Kidney (tissue), 14 donors: Measurements from ENCODE around the gene ITGB5. TPM values are rescaled to one million over a fixed set of nuclear protein-coding genes. Genes with fewer than 3 reads are reported as not detected.

Experiments
- DNase-seq, 5 donors: peaks; one replicate each; pipeline ENCODE4 v3.0.0-alpha.2; 2013 to 2020
- FAIRE-seq: peaks from 2 replicates; lab custom pipeline; 2012; peaks lifted over from hg19 to GRCh38; lab: Jason Lieb, UNC
- H3K27ac ChIP-seq, 2 donors: one replicate each; pipeline ENCODE4 v1.7.0; 2013; ENCODE audit warnings: low read depth in 2 of 2, low read length in 2 of 2, inconsistent platforms in 1 of 2
- H3K27me3 ChIP-seq: one replicate; pipeline ENCODE4 v1.7.1; 2013; ENCODE audit warnings: low read length, inconsistent platforms; ENCODE audit not compliant: control insufficient read depth, insufficient read depth
- H3K36me3 ChIP-seq, 3 donors: one replicate each; pipeline versions ENCODE4 v1.7.0 to v1.7.1; 2013; ENCODE audit warnings: low read length in 3 of 3, control low read depth in 1 of 3, inconsistent platforms in 1 of 3; ENCODE audit not compliant: insufficient read depth in 3 of 3, control insufficient read depth in 2 of 3
- H3K4me1 ChIP-seq, 3 donors: one replicate each; pipeline versions ENCODE4 v1.7.0 to v1.7.1; 2013; ENCODE audit warnings: low read length in 3 of 3, inconsistent platforms in 1 of 3, low read depth in 1 of 3; ENCODE audit not compliant: control insufficient read depth in 2 of 3, insufficient read depth in 2 of 3
- H3K4me3 ChIP-seq, 3 donors: one replicate each; pipeline versions ENCODE4 v1.7.0 to v1.8.1; 2013; ENCODE audit warnings: low read length in 3 of 3, control low read depth in 1 of 3, inconsistent platforms in 1 of 3
- H3K9ac ChIP-seq, 3 donors: one replicate each; pipeline versions ENCODE4 v1.7.0 to v1.7.1; 2013; ENCODE audit warnings: low read length in 3 of 3, control low read depth in 1 of 3, inconsistent platforms in 1 of 3
- H3K9me3 ChIP-seq, 3 donors: one replicate each; pipeline versions ENCODE4 v1.7.0 to v1.7.1; 2013; ENCODE audit warnings: low read length in 3 of 3, control low read depth in 1 of 3, inconsistent platforms in 1 of 3; ENCODE audit not compliant: control insufficient read depth in 2 of 3, insufficient read depth in 1 of 3
- intact Hi-C: fragments of 100-400 bp; cut with DNase I; formaldehyde crosslinking; loops from one replicate; pipeline ENCODE4 v1.11.1; 2022
- microRNA-seq: library from miRNA; unstranded; fragments of <30 nt; microRNA quantifications from one replicate; pipeline ENCODE4 v1.2.0, GENCODE V29; 2020
- polyA plus RNA-seq: library from polyadenylated mRNA; stranded (reverse); fragments of 350-450 nt; fragmentation: Illumina TruSeq; extraction: RNeasy Lipid Tissue Mini Kit (QIAGEN cat#74804); gene quantifications from one replicate; pipeline ENCODE4 v1.2.3, GENCODE V29; 2014; ENCODE audit warnings: low read depth, low replicate concordance; ENCODE audit not compliant: insufficient read depth
- total RNA-seq: library from RNA; stranded (reverse); fragmentation: NEBNext Ultra II Directional; extraction: Animal tissue kit (Norgen Biotek cat#: 25700); gene quantifications from one replicate; pipeline ENCODE4 v1.2.1, GENCODE V29; 2021
- TF ChIP-seq, protein P1 (sequence below): IDR thresholded peaks from 3 replicates; pipeline ENCODE4 v1.5.1; 2012; ENCODE audit warnings: mild to moderate bottlenecking, moderate library complexity, borderline replicate concordance; ENCODE audit not compliant: insufficient read depth; ENCODE audit errors: extremely low read depth
- donor health status: control.
- donor health status: control.
- donor health status: control.
- donor health status: control.
- donor health status: control.
- donor health status: DM: yes; HTN: yes; CAD: no.
- donor health status: Normal renal cell carcinoma (clear cell type).

ITGB5 gene
- total and polyA plus RNA-seq, 2 donors from 2014 or later, result 115 TPM

DNA sequence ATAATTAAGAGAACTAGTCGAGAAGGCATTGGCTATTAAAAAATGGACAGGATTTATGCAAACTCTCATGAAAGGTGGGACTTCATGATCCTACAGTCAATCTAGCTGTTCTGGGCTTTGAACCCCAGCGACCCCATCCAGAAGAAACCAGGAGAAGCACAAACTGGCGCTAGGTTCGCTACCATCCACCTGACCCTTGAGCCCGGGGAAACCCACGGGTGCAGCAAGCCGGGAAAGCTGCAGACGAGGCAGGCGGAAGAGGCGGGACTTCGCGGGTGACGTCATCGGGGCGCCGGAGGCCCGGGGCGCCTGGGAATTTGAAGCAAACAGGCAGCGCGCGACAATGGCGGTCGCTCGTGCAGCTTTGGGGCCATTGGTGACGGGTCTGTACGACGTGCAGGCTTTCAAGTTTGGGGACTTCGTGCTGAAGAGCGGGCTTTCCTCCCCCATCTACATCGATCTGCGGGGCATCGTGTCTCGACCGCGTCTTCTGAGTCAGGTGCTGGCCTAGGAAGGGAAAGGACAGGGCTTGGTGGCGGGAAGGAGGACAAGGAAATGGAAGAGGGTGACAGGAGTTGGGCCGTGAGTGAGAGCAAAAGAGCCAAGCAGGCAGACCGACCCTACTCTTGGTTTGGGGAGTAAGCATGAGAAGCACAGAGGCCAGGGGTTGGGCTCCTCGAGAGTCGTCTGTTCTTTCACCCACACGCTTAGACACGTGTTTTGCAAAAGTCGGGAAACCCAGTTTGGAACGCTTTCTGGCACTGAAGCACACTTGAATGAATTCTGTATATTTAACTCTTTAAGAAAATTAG is 156.8 kb downstream of the ITGB5 start, which contains the start of gene UMPS:
TSS of gene UMPS (plus strand) at position 324 of the 812 bp plus-strand sequence. CDS start at position 344, 20 bp downstream.
- no peaks in the 10 kb centered on the region for H3K27me3 ChIP-seq
- H3K4me3 ChIP-seq, result peak within 1 kb of the TSS; percentile 93 to 99 (median 99)
- TF ChIP-seq, protein P1, sequence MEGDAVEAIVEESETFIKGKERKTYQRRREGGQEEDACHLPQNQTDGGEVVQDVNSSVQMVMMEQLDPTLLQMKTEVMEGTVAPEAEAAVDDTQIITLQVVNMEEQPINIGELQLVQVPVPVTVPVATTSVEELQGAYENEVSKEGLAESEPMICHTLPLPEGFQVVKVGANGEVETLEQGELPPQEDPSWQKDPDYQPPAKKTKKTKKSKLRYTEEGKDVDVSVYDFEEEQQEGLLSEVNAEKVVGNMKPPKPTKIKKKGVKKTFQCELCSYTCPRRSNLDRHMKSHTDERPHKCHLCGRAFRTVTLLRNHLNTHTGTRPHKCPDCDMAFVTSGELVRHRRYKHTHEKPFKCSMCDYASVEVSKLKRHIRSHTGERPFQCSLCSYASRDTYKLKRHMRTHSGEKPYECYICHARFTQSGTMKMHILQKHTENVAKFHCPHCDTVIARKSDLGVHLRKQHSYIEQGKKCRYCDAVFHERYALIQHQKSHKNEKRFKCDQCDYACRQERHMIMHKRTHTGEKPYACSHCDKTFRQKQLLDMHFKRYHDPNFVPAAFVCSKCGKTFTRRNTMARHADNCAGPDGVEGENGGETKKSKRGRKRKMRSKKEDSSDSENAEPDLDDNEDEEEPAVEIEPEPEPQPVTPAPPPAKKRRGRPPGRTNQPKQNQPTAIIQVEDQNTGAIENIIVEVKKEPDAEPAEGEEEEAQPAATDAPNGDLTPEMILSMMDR, result no peak
- peaks cover 0 to 2% (median 0%) of the 10 kb centered on the region in 3 donors for H3K36me3 ChIP-seq
- peak within 1 kb of the TSS; percentile 72 to 96 (median 94) for H3K9ac ChIP-seq
- intact Hi-C loops, result no loop called here
- DNase-seq (peak; percentile 94 to 97 (median 96)), FAIRE-seq (no peak)
- no peaks in the 10 kb centered on the region for H3K9me3 ChIP-seq
- H3K4me1 ChIP-seq, result peaks cover 0 to 4% (median 4%) of the 10 kb centered on the region in 3 donors
- H3K27ac ChIP-seq, result peak within 1 kb of the TSS; percentile 23 to 47

DNA sequence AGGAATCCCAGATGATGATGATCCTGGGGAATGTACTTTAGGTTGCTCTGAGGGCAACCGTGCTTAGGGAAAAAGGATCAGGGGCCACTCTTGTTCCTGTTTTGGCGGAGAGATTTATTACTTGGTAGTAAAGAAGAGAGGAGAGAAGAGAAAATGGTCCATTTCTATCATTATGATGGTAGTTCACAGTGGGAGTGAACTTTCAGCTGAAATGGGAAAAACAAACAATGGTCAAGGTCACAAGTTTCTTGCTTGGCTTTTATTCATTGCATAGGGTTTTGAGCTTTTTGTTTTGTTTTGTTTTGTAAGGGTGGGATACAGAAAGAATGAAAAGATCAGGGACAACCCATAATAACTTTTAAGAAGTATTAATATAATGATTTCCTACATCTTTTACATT is 164.6 kb downstream of the ITGB5 start:
- TF ChIP-seq, protein P1, result no peak
- H3K4me3 ChIP-seq, result no peak overlapping the region
- H3K9me3 ChIP-seq, result no peaks in the 10 kb centered on the region
- H3K36me3 ChIP-seq, result no peaks in the 10 kb centered on the region
- no peaks in the 10 kb centered on the region for H3K4me1 ChIP-seq
- intact Hi-C loops, result no loop called here
- no peak for DNase-seq
- no peak for FAIRE-seq
- H3K9ac ChIP-seq, result no peak overlapping the region
- no peak overlapping the region for H3K27ac ChIP-seq
- no peaks in the 10 kb centered on the region for H3K27me3 ChIP-seq

DNA sequence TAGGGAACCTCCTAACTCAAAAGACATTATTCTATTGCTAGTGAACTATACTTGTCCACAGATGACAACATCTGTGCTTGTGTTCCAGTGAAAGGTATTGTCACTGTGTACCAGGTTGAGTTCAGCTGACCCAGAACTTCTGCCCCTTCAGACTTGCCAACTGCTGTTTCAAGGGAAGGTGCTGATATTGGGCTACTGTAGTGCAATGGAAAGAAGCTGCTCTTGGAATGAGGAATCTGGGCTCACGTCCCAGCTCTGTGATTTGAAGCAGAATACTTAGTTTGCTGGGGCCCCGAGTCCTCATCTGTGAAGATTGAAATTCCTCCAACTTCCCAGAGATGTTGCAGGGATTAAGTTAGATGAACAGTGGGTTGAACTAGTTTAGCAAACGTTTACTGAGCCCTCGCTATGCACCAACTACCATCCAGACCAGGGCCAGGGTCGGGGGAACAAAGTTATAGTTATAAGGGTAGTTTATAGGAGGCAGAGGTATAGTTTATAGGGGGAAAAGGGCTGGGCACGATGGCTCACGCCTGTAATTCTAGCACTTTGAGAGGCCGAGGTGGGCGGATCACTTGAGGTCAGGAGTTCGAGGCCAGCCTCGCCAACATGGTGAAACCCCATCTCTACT is 172.8 kb downstream of the ITGB5 start:
- Histone ChIP-seq H3K4me1 (no peaks in the 10 kb centered on the region), H3K9ac (no peak overlapping the region), H3K9me3 (no peaks in the 10 kb centered on the region), H3K36me3 (no peaks in the 10 kb centered on the region), H3K27ac (no peak overlapping the region), H3K4me3 (no peak overlapping the region), H3K27me3 (no peaks in the 10 kb centered on the region)
- DNase-seq, result no peak
- TF ChIP-seq, protein P1, result no peak
- intact Hi-C loops, result no loop called here
- FAIRE-seq, result no peak

Small RNA genes lying within 50 kb of the gene (microRNA-seq; reads per million reads assigned to microRNA genes)
- not detected for gene MIR544B

Other genes starting within 250 kb of the ITGB5 start
- 24.7 TPM for gene UMPS, start 156.9 kb downstream of the ITGB5 start, total RNA-seq
- gene UMPS, start 156.9 kb downstream of the ITGB5 start, polyA plus RNA-seq, result 25.7 TPM
- gene MUC13, start 47.4 kb upstream of the ITGB5 start, total RNA-seq, result 1.9 TPM
- 6.4 TPM for gene MUC13, start 47.4 kb upstream of the ITGB5 start, polyA plus RNA-seq
- gene HEG1, start 168.6 kb upstream of the ITGB5 start, total RNA-seq, result 96.3 TPM
- gene HEG1, start 168.6 kb upstream of the ITGB5 start, polyA plus RNA-seq, result 10.3 TPM